Measurements from ENCODE around the gene CDKN2AIPNL.

GRCh38 chr5:134396274-134396673 is 15.4 kb downstream of the CDKN2AIPNL start:
- no peak for TF ChIP-seq CTCF (IDR thresholded peaks at IDR 0.05)
- no peak for TF ChIP-seq POLR2A (IDR thresholded peaks at IDR 0.05)

All from uterus (tissue), 2 donors.